Common myeloid progenitor, CD34-positive (primary cell): Measurements from ENCODE around the gene MAP1LC3B2.
A peak's percentile ranks its signal among the peaks of the same experiment; 100 is the strongest.

Experiments
- CTCF ChIA-PET: fragments of 350-600 bp; sonication (Branson Sonifier 250); formaldehyde crosslinking; loops from one replicate; lab custom pipeline; 2021; ENCODE audit warnings: antibody characterized with exemption; lab: Charles Lee
- POLR2A ChIA-PET: fragments of 350-600 bp; sonication (Branson Sonifier 250); formaldehyde crosslinking; loops from one replicate; lab custom pipeline; 2021; ENCODE audit warnings: antibody characterized with exemption; lab: Charles Lee
- DNase-seq, 3 donors: peaks; one replicate each; pipeline versions ENCODE4 v3.0.0 to v3.0.0-alpha.2; 2013
- H3K27ac ChIP-seq, 2 experiments: 1 replicate in 1 of 2; 2 replicates in 1 of 2; pipeline ENCODE4 v1.7.0; 2013; ENCODE audit warnings: inconsistent platforms in 2 of 2, low read length in 2 of 2, mild to moderate bottlenecking in 2 of 2, low read depth in 1 of 2, moderate library complexity in 1 of 2; ENCODE audit not compliant: severe bottlenecking in 2 of 2, insufficient read depth in 1 of 2, poor library complexity in 1 of 2
- H3K27me3 ChIP-seq, 5 experiments: replicated peaks in 2 of 5; 1 replicate in 3 of 5; 2 replicates in 2 of 5; pipeline versions ENCODE4 v1.6.1 to v1.7.0; 2013; ENCODE audit warnings: low read length in 4 of 5, mild to moderate bottlenecking in 2 of 5, moderate library complexity in 2 of 5, inconsistent platforms in 1 of 5; ENCODE audit not compliant: insufficient read depth in 5 of 5, control insufficient read depth in 4 of 5
- H3K36me3 ChIP-seq, 4 experiments: 1 replicate in 2 of 4; 2 replicates in 2 of 4; pipeline versions ENCODE4 v1.6.1 to v1.7.0; 2013; ENCODE audit warnings: low read length in 3 of 4, control low read depth in 1 of 4, mild to moderate bottlenecking in 1 of 4; ENCODE audit not compliant: control insufficient read depth in 4 of 4, insufficient read depth in 4 of 4
- H3K4me1 ChIP-seq, 4 experiments: 1 replicate in 3 of 4; 2 replicates in 1 of 4; pipeline versions ENCODE4 v1.6.1 to v1.7.1; 2013; ENCODE audit warnings: low read length in 3 of 4, mild to moderate bottlenecking in 3 of 4, control low read depth in 1 of 4, inconsistent platforms in 1 of 4, moderate library complexity in 1 of 4; ENCODE audit not compliant: control insufficient read depth in 4 of 4, insufficient read depth in 4 of 4; ENCODE audit errors: control extremely low read depth in 1 of 4
- H3K4me3 ChIP-seq, 7 experiments: 1 replicate in 4 of 7; 2 replicates in 3 of 7; pipeline versions ENCODE4 v1.5.1 to v1.7.0; 2013; ENCODE audit warnings: mild to moderate bottlenecking in 7 of 7, low read length in 6 of 7, moderate library complexity in 6 of 7, inconsistent platforms in 2 of 7, low read depth in 2 of 7, control low read depth in 1 of 7; ENCODE audit not compliant: insufficient read depth in 4 of 7, control insufficient read depth in 1 of 7; ENCODE audit errors: extremely low read depth in 1 of 7
- H3K9me3 ChIP-seq, 5 experiments: 1 replicate in 4 of 5; 2 replicates in 1 of 5; pipeline versions ENCODE4 v1.6.1 to v1.7.1; 2013; ENCODE audit warnings: low read length in 4 of 5, mild to moderate bottlenecking in 2 of 5, inconsistent platforms in 1 of 5, low read depth in 1 of 5, moderate library complexity in 1 of 5; ENCODE audit not compliant: control insufficient read depth in 4 of 5, insufficient read depth in 2 of 5; ENCODE audit errors: control extremely low read depth in 1 of 5
- WGBS: methylation state at CpG from one replicate; pipeline ENCODE4 v1.1.5; 2013; ENCODE audit not compliant: insufficient coverage; 5-methylcytosine and 5-hydroxymethylcytosine counted together

The MAP1LC3B2 gene

GRCh38 chr12:116529048-116529447 is 30.1 kb upstream of the MAP1LC3B2 start:
- DNase-seq, result peak in 2 of 3 donors; percentile 38 to 63
- Histone ChIP-seq H3K9me3 (peaks cover 0 to 2% (median 0%) of the 10 kb centered on the region in 5 experiments), H3K4me3 (no peak overlapping the region), H3K27ac (no peak overlapping the region), H3K36me3 (peaks cover 0 to 6% (median 0%) of the 10 kb centered on the region in 4 experiments), H3K4me1 (peaks cover 3 to 9% (median 7%) of the 10 kb centered on the region in 4 experiments), H3K27me3 (no peaks in the 10 kb centered on the region)
- CTCF ChIA-PET, result interaction anchor here (0.7 kb wide), 1 partner anchor 13 kb away, joined by 3 read pairs; no protein-coding TSS in a partner anchor
- WGBS, result 96% methylated on average over 4 of the region's 8 CpGs
- POLR2A ChIA-PET, result no interaction called here

GRCh38 chr12:116529686-116530085 is 29.5 kb upstream of the MAP1LC3B2 start:
- Histone ChIP-seq H3K27ac (no peak overlapping the region), H3K4me3 (no peak overlapping the region), H3K9me3 (peaks cover 0 to 2% (median 0%) of the 10 kb centered on the region in 5 experiments), H3K27me3 (no peaks in the 10 kb centered on the region), H3K36me3 (peaks cover 0 to 3% (median 0%) of the 10 kb centered on the region in 4 experiments), H3K4me1 (peaks cover 3 to 14% (median 12%) of the 10 kb centered on the region in 4 experiments)
- CTCF ChIA-PET, result interaction anchor here (1.4 kb wide), 1 partner anchor 130 kb away, joined by 3 read pairs; no protein-coding TSS in a partner anchor
- 86% methylated on average over 2 of the region's 2 CpGs for WGBS
- no peak for DNase-seq
- POLR2A ChIA-PET, result no interaction called here

- Histone ChIP-seq H3K36me3 (peaks cover 0 to 3% (median 0%) of the 10 kb centered on the region in 4 experiments), H3K4me3 (peak overlapping the region in 2 of 7 experiments; percentile 74 to 87), H3K4me1 (peaks cover 3 to 30% (median 16%) of the 10 kb centered on the region in 4 experiments), H3K27ac (no peak overlapping the region), H3K9me3 (peaks cover 0 to 2% (median 0%) of the 10 kb centered on the region in 5 experiments), H3K27me3 (no peaks in the 10 kb centered on the region)
- no peak for DNase-seq
- CTCF ChIA-PET, result interaction anchor here (0.6 to 0.7 kb wide), 2 partner anchors 9 to 116 kb away, joined by 3 to 4 read pairs; no protein-coding TSS in a partner anchor
- POLR2A ChIA-PET, result no interaction called here
- 100% methylated on average over 2 of the region's 4 CpGs for WGBS
These were observed 26.8 kb upstream of the MAP1LC3B2 start for GRCh38 chr12:116532428-116532827.

- DNase-seq, result no peak
- peak overlapping the region in 6 of 7 experiments; percentile 36 to 92 (median 76) for H3K4me3 ChIP-seq
- peak overlapping the region in 1 of 2 experiments; percentile 73 for H3K27ac ChIP-seq
- H3K4me1 ChIP-seq, result peaks cover 3 to 32% (median 18%) of the 10 kb centered on the region in 4 experiments
- 4% methylated on average over 11 of the region's 11 CpGs for WGBS
- H3K27me3 ChIP-seq, result no peaks in the 10 kb centered on the region
- no peaks in the 10 kb centered on the region for H3K9me3 ChIP-seq
- ChIA-PET POLR2A (interaction anchor here (2.1 kb wide), 1 partner anchor 27 kb away, joined by 16 read pairs; the partner anchor contains the start of gene MAP1LC3B2), CTCF (interaction anchor here (0.9 kb wide), 1 partner anchor 10 kb away, joined by 4 read pairs; no protein-coding TSS in a partner anchor)
- H3K36me3 ChIP-seq, result peaks cover 0 to 3% (median 0%) of the 10 kb centered on the region in 4 experiments
These were observed 26.2 kb upstream of the MAP1LC3B2 start for GRCh38 chr12:116532986-116533342.

- peak; percentile 67 to 74 (median 68) for DNase-seq
- peaks cover 0 to 2% (median 0%) of the 10 kb centered on the region in 4 experiments for H3K36me3 ChIP-seq
- POLR2A ChIA-PET, result interaction anchor here (2.1 kb wide), 1 partner anchor 26 kb away, joined by 16 read pairs; the partner anchor contains the start of gene MAP1LC3B2
These were observed 25.6 kb upstream of the MAP1LC3B2 start for GRCh38 chr12:116533343-116534251.

GRCh38 chr12:116534311-116535121 is 24.7 kb upstream of the MAP1LC3B2 start:
- 52% methylated on average over 14 of the region's 30 CpGs for WGBS
- Histone ChIP-seq H3K27ac (peak overlapping the region in 1 of 2 experiments; percentile 73), H3K27me3 (no peaks in the 10 kb centered on the region), H3K36me3 (peaks cover 0 to 3% (median 0%) of the 10 kb centered on the region in 4 experiments), H3K9me3 (no peaks in the 10 kb centered on the region), H3K4me1 (peaks cover 7 to 46% (median 29%) of the 10 kb centered on the region in 4 experiments), H3K4me3 (peak overlapping the region in 6 of 7 experiments; percentile 57 to 92 (median 82))
- POLR2A ChIA-PET, result interaction anchor here (2.1 kb wide), 1 partner anchor 25 kb away, joined by 16 read pairs; the partner anchor contains the start of gene MAP1LC3B2
- CTCF ChIA-PET, result interaction anchor here (1.1 to 1.4 kb wide), 3 partner anchors 13 to 51 kb away, joined by 3 read pairs; partner anchors contain the start of gene MAP1LC3B2
- peak in 2 of 3 donors; percentile 42 to 61 for DNase-seq

More at GRCh38 chr12:116533343-116534251, 25.6 kb upstream of the MAP1LC3B2 start:
- Histone ChIP-seq H3K27ac (peak overlapping the region; percentile 15 to 73), H3K4me1 (peaks cover 3 to 37% (median 20%) of the 10 kb centered on the region in 4 experiments), H3K9me3 (no peaks in the 10 kb centered on the region), H3K27me3 (no peaks in the 10 kb centered on the region), H3K4me3 (peak overlapping the region; percentile 42 to 92 (median 77))
- CTCF ChIA-PET, result interaction anchor here (0.8 to 1.1 kb wide), 4 partner anchors 11 to 514 kb away, joined by 3 to 4 read pairs (median 3); partner anchors contain the start of gene MAP1LC3B2
- WGBS, result 0% methylated on average over 8 of the region's 32 CpGs
